HG03039 (cell line): Measurements from ENCODE around the gene TRAFD1.

ENCODE experiments used
- ATAC-seq: cut with Tn5 transposase; IDR thresholded peaks from one replicate; pipeline ENCODE4 v1.9.1; 2021; ENCODE audit warnings: mild to moderate bottlenecking, moderate library complexity; ENCODE audit not compliant: unreplicated experiment

TRAFD1 gene

GRCh38 chr12:112196196-112196875, 71.0 kb downstream of the TRAFD1 start:
- no peak for ATAC-seq

GRCh38 chr12:112198120-112198733, 72.9 kb downstream of the TRAFD1 start:
- no peak for ATAC-seq

- ATAC-seq, result no peak
Observed at GRCh38 chr12:112199136-112199535, 73.8 kb downstream of the TRAFD1 start.
